Uterus (tissue), 4 donors: ENCODE measurements around the gene HSPA12B. TPM values are rescaled to one million over a fixed set of nuclear protein-coding genes. Genes with fewer than 3 reads are reported as not detected.

Source experiments
- DNase-seq, 2 donors: peaks; one replicate each; pipeline ENCODE4 v3.0.0-alpha.2; 2019 to 2020
- H3K27ac ChIP-seq, 2 donors: fragments of 200-600 bp; sonication (generic); 1 replicate in 1 of 2; 2 replicates in 1 of 2; pipeline ENCODE4 v1.5.1; 2016 to 2018
- H3K27me3 ChIP-seq, 2 donors: fragments of 200-600 bp; sonication (generic); one replicate each; pipeline ENCODE4 v1.5.1; 2018 to 2019; ENCODE audit warnings: control low read depth in 1 of 2
- H3K36me3 ChIP-seq, 2 donors: fragments of 200-600 bp; sonication (generic); one replicate each; pipeline ENCODE4 v1.5.1; 2019; ENCODE audit warnings: control low read depth in 1 of 2
- H3K4me1 ChIP-seq, 2 donors: fragments of 200-600 bp; sonication (generic); one replicate each; pipeline ENCODE4 v1.5.1; 2018 to 2019; ENCODE audit warnings: control low read depth in 1 of 2
- H3K4me3 ChIP-seq, 2 donors: fragments of 200-600 bp; sonication (generic); 1 replicate in 1 of 2; 2 replicates in 1 of 2; pipeline ENCODE4 v1.5.1; 2018 to 2019; ENCODE audit warnings: mild to moderate bottlenecking in 1 of 2
- H3K9me3 ChIP-seq, 2 donors: fragments of 200-600 bp; sonication (generic); one replicate each; pipeline ENCODE4 v1.5.1; 2019; ENCODE audit warnings: control low read depth in 1 of 2
- CTCF ChIP-seq, 4 experiments: fragments of 200-600 bp in 2 of 4; fragments of 450-650 bp in 2 of 4; sonication (generic) in 2 of 4; IDR thresholded peaks; one replicate each; pipeline ENCODE4 v1.5.1; 2016 to 2019; ENCODE audit warnings: antibody characterized with exemption in 4 of 4, mild to moderate bottlenecking in 2 of 4, moderate library complexity in 1 of 4
- POLR2A ChIP-seq, 2 donors: fragments of 450-650 bp; IDR thresholded peaks; one replicate each; pipeline ENCODE4 v1.6.1; 2016; ENCODE audit warnings: antibody characterized with exemption in 2 of 2, mild to moderate bottlenecking in 1 of 2, moderate library complexity in 1 of 2
- intact Hi-C: fragments of 100-400 bp; cut with DNase I; formaldehyde crosslinking; loops from one replicate; pipeline ENCODE4 v1.15.1; 2023; ENCODE audit warnings: low total_unique reads
- total RNA-seq, 4 donors: library from RNA; depleted of rRNA in 3 of 4; stranded (reverse); fragments of >200 nt in 3 of 4; gene quantifications; one replicate each; pipeline versions ENCODE4 v1.1.0 to v1.2.4, GENCODE V29; 2014 to 2023
- donor health status: DM: yes; HTN: yes; CAD: no.

The HSPA12B gene
- total RNA-seq, 4 donors from 2014 or later: 4.7 to 46.2 (median 27.6) TPM

- H3K4me1 ChIP-seq: no peaks in the 10 kb centered on the region
These were observed 19.9 kb downstream of the HSPA12B start for GRCh38 chr20:3752386-3752759.

GRCh38 chr20:3753098-3753497 is 20.6 kb downstream of the HSPA12B start:
- H3K27ac ChIP-seq: peak overlapping the region in 1 of 2 donors; percentile 42
- no peaks in the 10 kb centered on the region for H3K27me3 ChIP-seq
- no peaks in the 10 kb centered on the region for H3K4me1 ChIP-seq
- DNase-seq: peak; percentile 62 to 73
- no peak overlapping the region for H3K4me3 ChIP-seq
- no peaks in the 10 kb centered on the region for H3K9me3 ChIP-seq
- TF ChIP-seq CTCF (IDR thresholded peaks at IDR 0.05) (peak; percentile 65 to 72 (median 67)), POLR2A (IDR thresholded peaks at IDR 0.05) (no peak)
- no peaks in the 10 kb centered on the region for H3K36me3 ChIP-seq
- intact Hi-C loops: no loop called here

More at GRCh38 chr20:3752386-3752759, 19.9 kb downstream of the HSPA12B start:
- Histone ChIP-seq H3K4me3 (no peak overlapping the region), H3K36me3 (no peaks in the 10 kb centered on the region), H3K27me3 (no peaks in the 10 kb centered on the region), H3K27ac (no peak overlapping the region), H3K9me3 (no peaks in the 10 kb centered on the region)
- no peak for DNase-seq
- TF ChIP-seq CTCF (IDR thresholded peaks at IDR 0.05) (no peak), POLR2A (IDR thresholded peaks at IDR 0.05) (no peak)
- intact Hi-C loops: no loop called here

GRCh38 chr20:3753501-3754275 is 21.2 kb downstream of the HSPA12B start:
- intact Hi-C loops: no loop called here
- Histone ChIP-seq H3K27ac (peak overlapping the region in 1 of 2 donors; percentile 42), H3K36me3 (no peaks in the 10 kb centered on the region), H3K9me3 (no peaks in the 10 kb centered on the region), H3K27me3 (no peaks in the 10 kb centered on the region), H3K4me1 (no peaks in the 10 kb centered on the region), H3K4me3 (no peak overlapping the region)
- no peak for DNase-seq
- no peak for TF ChIP-seq CTCF (IDR thresholded peaks at IDR 0.05)
- no peak for TF ChIP-seq POLR2A (IDR thresholded peaks at IDR 0.05)

GRCh38 chr20:3754276-3754630 is 21.8 kb downstream of the HSPA12B start:
- H3K4me1 ChIP-seq: no peaks in the 10 kb centered on the region
- H3K27ac ChIP-seq: no peak overlapping the region
- TF ChIP-seq POLR2A (IDR thresholded peaks at IDR 0.05): no peak
- no peak for TF ChIP-seq CTCF (IDR thresholded peaks at IDR 0.05)
- H3K27me3 ChIP-seq: no peaks in the 10 kb centered on the region
- H3K4me3 ChIP-seq: no peak overlapping the region
- intact Hi-C loops: no loop called here
- no peaks in the 10 kb centered on the region for H3K9me3 ChIP-seq
- DNase-seq: no peak
- H3K36me3 ChIP-seq: no peaks in the 10 kb centered on the region

GRCh38 chr20:3755269-3755668 is 22.8 kb downstream of the HSPA12B start:
- no peak overlapping the region for H3K27ac ChIP-seq
- intact Hi-C loops: no loop called here
- no peaks in the 10 kb centered on the region for H3K27me3 ChIP-seq
- no peaks in the 10 kb centered on the region for H3K36me3 ChIP-seq
- H3K4me3 ChIP-seq: no peak overlapping the region
- no peak for DNase-seq
- TF ChIP-seq POLR2A (IDR thresholded peaks at IDR 0.05) (no peak), CTCF (IDR thresholded peaks at IDR 0.05) (no peak)
- no peaks in the 10 kb centered on the region for H3K9me3 ChIP-seq
- no peaks in the 10 kb centered on the region for H3K4me1 ChIP-seq
